Esophagus squamous epithelium (tissue), 5 donors: ENCODE results near the gene SPO11. TPM values are rescaled to one million over a fixed set of nuclear protein-coding genes. Genes with fewer than 3 reads are reported as not detected.
A peak's percentile ranks its signal among the peaks of the same experiment; 100 is the strongest.

ENCODE experiments used
- DNase-seq: peaks from one replicate; lab custom pipeline; 2025; lab: John Stamatoyannopoulos, UW
- H3K27ac ChIP-seq, 4 donors: fragments of 200-600 bp; sonication (generic); one replicate each; pipeline ENCODE4 v1.5.1; 2016 to 2019; ENCODE audit warnings: mild to moderate bottlenecking in 1 of 4
- H3K27me3 ChIP-seq, 4 donors: fragments of 200-600 bp; sonication (generic); 1 replicate in 3 of 4; 2 replicates in 1 of 4; pipeline versions ENCODE4 v1.5.1 to v1.6.0; 2017 to 2021; ENCODE audit warnings: antibody characterized with exemption in 1 of 4
- H3K36me3 ChIP-seq, 3 donors: fragments of 200-600 bp; sonication (generic); one replicate each; pipeline ENCODE4 v1.5.1; 2016 to 2019
- H3K4me1 ChIP-seq, 3 donors: fragments of 200-600 bp; sonication (generic); one replicate each; pipeline ENCODE4 v1.5.1; 2017 to 2019
- H3K4me3 ChIP-seq, 4 donors: fragments of 200-600 bp; sonication (generic); 1 replicate in 3 of 4; 2 replicates in 1 of 4; pipeline ENCODE4 v1.5.1; 2016 to 2019; ENCODE audit warnings: mild to moderate bottlenecking in 2 of 4, moderate library complexity in 1 of 4
- H3K9me3 ChIP-seq, 3 donors: fragments of 200-600 bp; sonication (generic); one replicate each; pipeline ENCODE4 v1.5.1; 2016 to 2019
- CTCF ChIP-seq, 6 experiments: fragments of 450-650 bp in 4 of 6; fragments of 200-600 bp in 2 of 6; sonication (generic) in 2 of 6; IDR thresholded peaks; one replicate each; pipeline ENCODE4 v1.5.1; 2016 to 2019; ENCODE audit warnings: antibody characterized with exemption in 6 of 6, mild to moderate bottlenecking in 4 of 6, moderate library complexity in 4 of 6
- POLR2A ChIP-seq, 4 donors: fragments of 450-650 bp; IDR thresholded peaks; one replicate each; pipeline ENCODE4 v1.6.1; 2017; ENCODE audit warnings: antibody characterized with exemption in 4 of 4, mild to moderate bottlenecking in 4 of 4, moderate library complexity in 3 of 4
- WGBS, 2 donors: methylation state at CpG; one replicate each; pipeline ENCODE4 v1.1.5; 2018; 5-methylcytosine and 5-hydroxymethylcytosine counted together
- intact Hi-C: fragments of 100-400 bp; cut with DNase I; formaldehyde crosslinking; loops from one replicate; pipeline ENCODE4 v1.15.0; 2022
- total RNA-seq, 4 donors: library from RNA; depleted of rRNA; stranded (reverse); fragments of >200 nt; gene quantifications; one replicate each; pipeline ENCODE4 v1.1.0, GENCODE V29; 2016
- donor health status: DM: yes; HTN: yes; CAD: no.

Gene SPO11
- total RNA-seq, 4 donors from 2014 or later = not detected

- TF ChIP-seq POLR2A (IDR thresholded peaks at IDR 0.05) (no peak), CTCF (IDR thresholded peaks at IDR 0.05) (no peak)
- Histone ChIP-seq H3K36me3 (no peaks in the 10 kb centered on the region), H3K27ac (no peak overlapping the region), H3K9me3 (no peaks in the 10 kb centered on the region), H3K27me3 (peaks cover 0 to 4% (median 0%) of the 10 kb centered on the region in 4 donors), H3K4me3 (no peak overlapping the region), H3K4me1 (peaks cover 6 to 56% (median 19%) of the 10 kb centered on the region in 3 donors)
- intact Hi-C loops = no loop called here
- no peak for DNase-seq
- 42 to 58% methylated on average over 3 to 5 of the region's 5 CpGs for WGBS, 2 donors
These were observed 16.4 kb upstream of the SPO11 start for GRCh38 chr20:57313230-57313629.

GRCh38 chr20:57313951-57314350, 15.7 kb upstream of the SPO11 start:
- Histone ChIP-seq H3K4me1 (peaks cover 6 to 54% (median 19%) of the 10 kb centered on the region in 3 donors), H3K4me3 (no peak overlapping the region), H3K36me3 (no peaks in the 10 kb centered on the region), H3K9me3 (no peaks in the 10 kb centered on the region), H3K27ac (no peak overlapping the region), H3K27me3 (peaks cover 0 to 4% (median 0%) of the 10 kb centered on the region in 4 donors)
- DNase-seq = no peak
- intact Hi-C loops = no loop called here
- TF ChIP-seq CTCF (IDR thresholded peaks at IDR 0.05) = no peak
- no peak for TF ChIP-seq POLR2A (IDR thresholded peaks at IDR 0.05)
- WGBS, 2 donors = 81 to 96% methylated on average over 5 of the region's 5 CpGs

GRCh38 chr20:57315083-57315975, 14.3 kb upstream of the SPO11 start:
- Histone ChIP-seq H3K27me3 (peaks cover 0 to 4% (median 0%) of the 10 kb centered on the region in 4 donors), H3K27ac (peak overlapping the region in 3 of 4 donors; percentile 54 to 68 (median 63)), H3K4me1 (peaks cover 6 to 44% (median 19%) of the 10 kb centered on the region in 3 donors), H3K9me3 (no peaks in the 10 kb centered on the region), H3K36me3 (no peaks in the 10 kb centered on the region), H3K4me3 (no peak overlapping the region)
- intact Hi-C loops = no loop called here
- DNase-seq = no peak
- TF ChIP-seq POLR2A (IDR thresholded peaks at IDR 0.05) (no peak), CTCF (IDR thresholded peaks at IDR 0.05) (no peak)
- 61 to 75% methylated on average over 6 to 8 of the region's 8 CpGs for WGBS, 2 donors

GRCh38 chr20:57315976-57316480, 13.6 kb upstream of the SPO11 start:
- Histone ChIP-seq H3K27ac (peak overlapping the region in 3 of 4 donors; percentile 4 to 54 (median 49)), H3K9me3 (no peaks in the 10 kb centered on the region), H3K4me3 (no peak overlapping the region), H3K27me3 (peaks cover 0 to 4% (median 0%) of the 10 kb centered on the region in 4 donors), H3K4me1 (peaks cover 6 to 44% (median 19%) of the 10 kb centered on the region in 3 donors), H3K36me3 (no peaks in the 10 kb centered on the region)
- no peak for DNase-seq
- intact Hi-C loops = no loop called here
- 77 to 93% methylated on average over 6 to 8 of the region's 8 CpGs for WGBS, 2 donors
- TF ChIP-seq POLR2A (IDR thresholded peaks at IDR 0.05) (no peak), CTCF (IDR thresholded peaks at IDR 0.05) (no peak)

GRCh38 chr20:57316795-57317201, 12.8 kb upstream of the SPO11 start:
- WGBS, 2 donors = 66 to 100% methylated on average over 2 to 6 of the region's 9 CpGs
- H3K9me3 ChIP-seq = no peaks in the 10 kb centered on the region
- H3K4me1 ChIP-seq = peaks cover 6 to 49% (median 19%) of the 10 kb centered on the region in 3 donors
- H3K4me3 ChIP-seq = no peak overlapping the region
- TF ChIP-seq CTCF (IDR thresholded peaks at IDR 0.05) (no peak), POLR2A (IDR thresholded peaks at IDR 0.05) (no peak)
- H3K27ac ChIP-seq = peak overlapping the region in 2 of 4 donors; percentile 44 to 49
- intact Hi-C loops = no loop called here
- H3K36me3 ChIP-seq = no peaks in the 10 kb centered on the region
- no peak for DNase-seq
- H3K27me3 ChIP-seq = peaks cover 0 to 11% (median 0%) of the 10 kb centered on the region in 4 donors
